Uterus (tissue), 2 donors: ENCODE results near the gene GET3.

Experiments used
- CTCF ChIP-seq, 4 experiments: fragments of 200-600 bp in 2 of 4; fragments of 450-650 bp in 2 of 4; sonication (generic) in 2 of 4; IDR thresholded peaks; one replicate each; pipeline ENCODE4 v1.5.1; 2016 to 2019; ENCODE audit warnings: antibody characterized with exemption in 4 of 4, mild to moderate bottlenecking in 2 of 4, moderate library complexity in 1 of 4
- POLR2A ChIP-seq, 2 donors: fragments of 450-650 bp; IDR thresholded peaks; one replicate each; pipeline ENCODE4 v1.6.1; 2016; ENCODE audit warnings: antibody characterized with exemption in 2 of 2, mild to moderate bottlenecking in 1 of 2, moderate library complexity in 1 of 2

DNA sequence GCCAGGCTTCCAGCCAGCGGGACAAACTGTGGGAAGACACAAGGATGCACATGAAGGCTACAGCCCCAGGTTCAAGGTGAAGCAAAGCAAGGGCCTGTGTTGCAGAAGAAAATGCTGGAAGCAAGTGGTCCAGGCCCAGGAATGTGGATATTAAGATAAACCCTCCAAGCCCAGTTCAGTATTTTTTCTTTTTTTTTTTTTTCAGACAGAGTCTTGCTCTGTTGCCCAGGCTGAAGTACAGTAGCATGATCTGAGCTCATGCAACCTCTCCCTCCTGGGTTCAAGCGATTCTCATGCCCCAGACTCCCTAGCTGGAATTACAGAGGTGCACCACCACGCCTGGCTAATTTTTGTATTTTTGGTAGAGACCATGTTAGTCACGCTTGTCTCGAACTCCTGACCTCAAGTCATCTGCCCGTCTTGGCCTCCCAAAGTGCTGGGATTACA lies 59.9 kb downstream of the GET3 start:
- TF ChIP-seq CTCF (IDR thresholded peaks at IDR 0.05) = no peak
- no peak for TF ChIP-seq POLR2A (IDR thresholded peaks at IDR 0.05)
